AG04449 (cell line): ENCODE data around the gene UBE2C.

Experiments used
- CTCF ChIA-PET: fragments of 350-600 bp; formaldehyde crosslinking; extraction: SDS; loops from one replicate; lab custom pipeline; 2021; ENCODE audit warnings: antibody characterized with exemption; lab: Yijun Ruan, JAX
- POLR2A ChIA-PET: fragments of 400-600, 350-600 bp; formaldehyde crosslinking; extraction: SDS; loops from one replicate; lab custom pipeline; 2020; ENCODE audit warnings: antibody characterized with exemption, inconsistent platforms; lab: Yijun Ruan, JAX
- DNase-seq: peaks from one replicate; pipeline ENCODE4 v3.0.0-alpha.2; 2010; ENCODE audit warnings: low read depth, low spot score
- H3K4me3 ChIP-seq: 2 replicates; pipeline ENCODE4 v1.5.1; 2011; ENCODE audit warnings: low read depth, mild to moderate bottlenecking, control low read depth, low read length
- TF ChIP-seq, protein P1 (sequence below): IDR thresholded peaks from one replicate; pipeline ENCODE4 v1.5.1; 2011; ENCODE audit warnings: mild to moderate bottlenecking, moderate library complexity, low read length, control low read depth, inconsistent platforms; ENCODE audit not compliant: insufficient read depth; ENCODE audit errors: missing control alignments

Gene UBE2C

DNA sequence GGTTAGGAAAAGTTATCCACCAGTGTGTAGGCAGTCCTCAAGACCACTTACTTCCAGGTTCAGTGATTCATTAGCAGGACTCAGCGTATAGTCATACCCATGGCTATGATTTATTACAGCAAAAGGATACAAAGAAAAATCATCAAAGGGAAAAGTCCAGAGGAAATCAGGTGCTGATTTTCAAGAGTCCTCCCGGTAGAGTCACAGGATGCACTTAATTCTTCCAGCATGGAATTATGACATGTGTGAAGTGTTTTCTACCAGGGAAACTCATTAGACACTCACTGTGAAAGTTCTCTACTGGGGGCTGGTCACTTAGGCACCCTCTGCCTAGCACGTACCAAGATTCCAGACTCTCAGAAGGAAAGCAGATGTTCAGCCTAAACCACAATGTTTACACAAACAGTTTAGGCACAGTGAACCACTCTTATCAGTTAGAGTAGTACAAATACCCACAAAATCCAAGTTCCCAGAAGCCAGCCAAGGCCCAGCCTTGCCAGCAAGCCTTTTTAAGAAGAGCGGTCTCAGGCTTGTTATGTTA is 31.0 kb upstream of the UBE2C start:
- CTCF ChIA-PET, result interaction anchor here (0.8 to 1.9 kb wide), 2 partner anchors 10 to 18 kb away, joined by 3 to 14 read pairs; partner anchors contain the start of genes DNTTIP1 and WFDC3
- no peak overlapping the region for H3K4me3 ChIP-seq
- TF ChIP-seq, protein P1, sequence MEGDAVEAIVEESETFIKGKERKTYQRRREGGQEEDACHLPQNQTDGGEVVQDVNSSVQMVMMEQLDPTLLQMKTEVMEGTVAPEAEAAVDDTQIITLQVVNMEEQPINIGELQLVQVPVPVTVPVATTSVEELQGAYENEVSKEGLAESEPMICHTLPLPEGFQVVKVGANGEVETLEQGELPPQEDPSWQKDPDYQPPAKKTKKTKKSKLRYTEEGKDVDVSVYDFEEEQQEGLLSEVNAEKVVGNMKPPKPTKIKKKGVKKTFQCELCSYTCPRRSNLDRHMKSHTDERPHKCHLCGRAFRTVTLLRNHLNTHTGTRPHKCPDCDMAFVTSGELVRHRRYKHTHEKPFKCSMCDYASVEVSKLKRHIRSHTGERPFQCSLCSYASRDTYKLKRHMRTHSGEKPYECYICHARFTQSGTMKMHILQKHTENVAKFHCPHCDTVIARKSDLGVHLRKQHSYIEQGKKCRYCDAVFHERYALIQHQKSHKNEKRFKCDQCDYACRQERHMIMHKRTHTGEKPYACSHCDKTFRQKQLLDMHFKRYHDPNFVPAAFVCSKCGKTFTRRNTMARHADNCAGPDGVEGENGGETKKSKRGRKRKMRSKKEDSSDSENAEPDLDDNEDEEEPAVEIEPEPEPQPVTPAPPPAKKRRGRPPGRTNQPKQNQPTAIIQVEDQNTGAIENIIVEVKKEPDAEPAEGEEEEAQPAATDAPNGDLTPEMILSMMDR, result no peak
- DNase-seq, result peak; percentile 87
- POLR2A ChIA-PET, result interaction anchor here (1.2 kb wide), 1 partner anchor 435 kb away, joined by 7 read pairs; no protein-coding TSS in a partner anchor

DNA sequence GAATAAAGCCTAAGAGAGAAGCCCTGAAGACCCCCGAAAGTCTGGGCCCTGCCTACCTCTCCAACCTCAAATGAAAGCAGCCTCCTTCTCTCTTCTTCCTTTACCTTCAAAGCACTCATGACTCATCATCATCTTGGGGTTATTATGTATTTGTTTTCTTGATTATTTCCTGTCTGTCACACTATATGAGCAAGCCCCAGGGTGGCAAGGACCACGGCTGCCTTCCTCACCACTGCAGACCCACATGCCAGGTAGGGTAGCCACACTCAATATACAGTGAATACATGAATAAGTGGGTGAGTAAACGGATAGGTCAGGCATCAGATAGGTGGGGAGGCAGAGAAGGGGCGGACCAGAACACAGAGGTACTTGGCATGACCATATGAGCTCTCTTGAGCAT is 29.6 kb upstream of the UBE2C start:
- POLR2A ChIA-PET, result no interaction called here
- TF ChIP-seq, protein P1, result no peak

DNA sequence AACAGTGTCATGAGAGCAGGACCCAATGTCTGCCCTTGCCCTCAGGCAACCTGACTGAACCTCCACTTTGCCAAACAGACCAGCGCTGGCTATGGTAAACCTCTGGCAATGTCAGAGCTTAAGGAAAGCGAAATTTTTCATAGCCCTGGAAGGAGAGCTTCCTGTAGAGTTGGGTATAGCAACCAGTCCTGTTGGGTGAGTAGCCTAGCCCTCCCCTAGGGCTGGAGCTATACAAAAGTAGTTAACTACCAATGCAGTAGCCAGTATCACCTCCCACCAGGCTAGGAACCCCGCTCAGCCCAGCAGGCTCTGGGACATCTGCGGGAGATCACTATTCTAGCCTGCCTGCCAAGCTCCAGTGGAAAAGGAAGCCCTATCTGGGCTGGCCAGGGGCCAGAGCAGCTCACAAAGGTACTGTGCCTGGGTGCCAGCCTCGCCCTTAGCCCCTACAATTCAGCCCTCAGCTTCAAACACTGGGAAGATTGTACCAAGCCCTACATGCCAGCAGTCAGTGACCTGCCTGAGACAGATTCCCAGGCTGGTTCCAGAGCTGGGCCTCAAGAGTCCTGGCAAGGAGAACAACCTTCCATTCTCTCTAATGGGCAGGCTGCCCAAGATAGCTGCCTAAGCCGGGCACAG is 28.7 kb upstream of the UBE2C start:
- DNase-seq, result no peak
- ChIA-PET CTCF (interaction anchor here (0.8 to 2.6 kb wide), 4 partner anchors 13 to 187 kb away, joined by 3 to 13 read pairs (median 10); no protein-coding TSS in a partner anchor), POLR2A (no interaction called here)

More for the DNA sequence above, 29.6 kb upstream of the UBE2C start:
- DNase-seq, result no peak
- no peak overlapping the region for H3K4me3 ChIP-seq
- CTCF ChIA-PET, result interaction anchor here (0.8 to 1.6 kb wide), 3 partner anchors 12 to 188 kb away, joined by 3 to 13 read pairs (median 9); no protein-coding TSS in a partner anchor

DNA sequence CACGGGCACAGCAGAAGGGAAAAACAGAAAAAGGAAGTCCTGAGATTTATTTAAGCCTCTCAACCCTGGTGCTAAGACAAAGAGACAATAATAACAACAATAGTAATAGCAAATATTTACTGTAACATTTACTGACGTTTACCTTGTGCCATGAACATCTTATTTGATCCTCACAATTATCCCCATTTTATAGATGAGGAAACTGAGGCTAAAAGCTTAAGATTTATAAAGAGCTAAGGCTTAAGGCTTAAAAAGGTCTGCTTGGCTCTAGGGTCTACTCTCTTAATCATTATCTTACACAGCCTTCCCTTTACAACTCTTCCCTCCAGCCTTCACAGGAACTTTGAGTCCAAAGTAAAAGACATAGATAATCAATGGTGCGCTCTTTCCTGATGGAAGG is 24.1 kb upstream of the UBE2C start:
- no peak for DNase-seq
- TF ChIP-seq, protein P1, result no peak
- H3K4me3 ChIP-seq, result no peak overlapping the region
- CTCF ChIA-PET, result interaction anchor here (4.2 kb wide), 1 partner anchor 12 kb away, joined by 33 read pairs; no protein-coding TSS in a partner anchor
- POLR2A ChIA-PET, result no interaction called here

More for the DNA sequence above, 28.7 kb upstream of the UBE2C start:
- TF ChIP-seq, protein P1, result no peak
- no peak overlapping the region for H3K4me3 ChIP-seq

DNA sequence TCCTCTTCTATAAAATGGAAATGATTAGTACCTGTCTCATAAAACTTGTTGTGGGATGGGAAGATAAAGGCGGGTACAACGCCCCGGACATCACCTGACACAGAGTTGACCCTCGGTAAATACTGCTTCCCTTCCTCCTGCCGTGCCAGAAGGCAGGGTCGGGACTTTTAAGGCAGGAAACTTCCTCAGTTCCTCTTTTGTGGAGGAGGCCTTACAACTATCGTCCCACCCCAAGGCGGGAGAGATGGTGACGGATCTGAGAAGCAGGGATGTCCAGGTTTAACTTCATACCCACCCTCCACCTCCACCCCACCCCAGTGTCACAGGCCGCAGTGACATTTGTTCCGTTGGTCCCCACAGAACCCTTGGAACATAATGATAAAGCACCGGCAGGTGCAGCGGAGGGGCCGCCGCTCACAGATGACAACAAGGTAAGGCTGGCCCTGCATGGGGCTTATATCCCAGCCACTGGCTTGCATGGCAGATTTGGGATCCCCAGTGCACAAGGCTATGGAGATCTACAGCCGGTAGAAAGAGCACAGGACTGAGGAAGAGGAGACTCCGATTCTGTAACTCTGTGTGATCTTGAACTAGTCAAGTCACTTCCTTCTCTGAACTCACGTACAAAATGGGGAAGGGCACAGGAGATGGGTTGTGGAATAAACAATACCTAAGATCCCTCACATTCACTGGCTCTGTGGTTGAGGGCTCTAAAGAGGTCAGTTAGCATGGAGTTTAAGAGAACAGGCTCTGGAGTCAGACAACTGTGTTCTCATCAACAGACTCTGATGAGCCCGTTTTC is 19.9 kb upstream of the UBE2C start:
- POLR2A ChIA-PET, result interaction anchor here (1.0 to 1.3 kb wide), 2 partner anchors 9 to 456 kb away, joined by 4 to 5 read pairs; no protein-coding TSS in a partner anchor
- no peak for DNase-seq
- TF ChIP-seq, protein P1, result no peak
- H3K4me3 ChIP-seq, result peak overlapping the region; percentile 86
- CTCF ChIA-PET, result interaction anchor here (1.0 to 4.2 kb wide), 6 partner anchors 7 to 177 kb away, joined by 3 to 33 read pairs (median 4); no protein-coding TSS in a partner anchor
